Breast epithelium (tissue), 4 donors: ENCODE measurements around the gene SPTSSB. TPM values are rescaled to one million over a fixed set of nuclear protein-coding genes. Genes with fewer than 3 reads are reported as not detected.

ENCODE experiments used
- DNase-seq, 2 donors: peaks; one replicate each; pipeline ENCODE4 v3.0.0-alpha.2; 2019; ENCODE audit warnings: low spot score in 2 of 2
- H3K27ac ChIP-seq, 2 donors: fragments of 200-600 bp; sonication (generic) in 1 of 2; one replicate each; pipeline ENCODE4 v1.5.1; 2016 to 2019; ENCODE audit warnings: mild to moderate bottlenecking in 1 of 2
- H3K27me3 ChIP-seq, 2 donors: fragments of 200-600 bp; sonication (generic) in 1 of 2; one replicate each; pipeline versions ENCODE4 v1.5.1 to v1.6.0; 2017 to 2019; ENCODE audit warnings: control low read depth in 1 of 2, mild to moderate bottlenecking in 1 of 2
- H3K36me3 ChIP-seq: fragments of 200-600 bp; one replicate; pipeline ENCODE4 v1.5.1; 2019
- H3K4me1 ChIP-seq, 2 donors: fragments of 200-600 bp; sonication (generic); one replicate each; pipeline ENCODE4 v1.5.1; 2016 to 2019; ENCODE audit warnings: control low read depth in 1 of 2
- H3K4me3 ChIP-seq, 3 donors: fragments of 200-600 bp; sonication (generic); 1 replicate in 2 of 3; 2 replicates in 1 of 3; pipeline ENCODE4 v1.5.1; 2016 to 2019; ENCODE audit warnings: mild to moderate bottlenecking in 3 of 3, moderate library complexity in 2 of 3
- H3K9me3 ChIP-seq, 2 donors: fragments of 200-600 bp; sonication (generic) in 1 of 2; one replicate each; pipeline ENCODE4 v1.5.1; 2016 to 2019; ENCODE audit warnings: control low read depth in 1 of 2
- POLR2A ChIP-seq: fragments of 450-650 bp; IDR thresholded peaks from one replicate; pipeline ENCODE4 v1.6.1; 2016; ENCODE audit warnings: antibody characterized with exemption, mild to moderate bottlenecking, moderate library complexity
- POLR2AphosphoS5 ChIP-seq, 3 donors: sonication (generic); formaldehyde crosslinking; IDR thresholded peaks; one replicate each; pipeline ENCODE4 v1.6.1; 2017; ENCODE audit warnings: antibody characterized with exemption in 3 of 3
- intact Hi-C: fragments of 100-400 bp; cut with DNase I; formaldehyde crosslinking; loops from one replicate; pipeline ENCODE4 v1.15.1; 2023; ENCODE audit warnings: low total_unique reads
- total RNA-seq, 3 donors: library from RNA; depleted of rRNA; stranded (reverse); fragments of >200 nt; gene quantifications; one replicate each; pipeline ENCODE4 v1.1.0, GENCODE V29; 2016
- TF ChIP-seq, protein P1 (sequence below), 3 donors: fragments of 450-650 bp; IDR thresholded peaks; one replicate each; pipeline ENCODE4 v1.5.1; 2016 to 2017; ENCODE audit warnings: antibody characterized with exemption in 3 of 3, mild to moderate bottlenecking in 3 of 3, moderate library complexity in 3 of 3

SPTSSB gene
- total RNA-seq, 3 donors from 2014 or later, result 0.16 to 2.0 (median 1.5) TPM

DNA sequence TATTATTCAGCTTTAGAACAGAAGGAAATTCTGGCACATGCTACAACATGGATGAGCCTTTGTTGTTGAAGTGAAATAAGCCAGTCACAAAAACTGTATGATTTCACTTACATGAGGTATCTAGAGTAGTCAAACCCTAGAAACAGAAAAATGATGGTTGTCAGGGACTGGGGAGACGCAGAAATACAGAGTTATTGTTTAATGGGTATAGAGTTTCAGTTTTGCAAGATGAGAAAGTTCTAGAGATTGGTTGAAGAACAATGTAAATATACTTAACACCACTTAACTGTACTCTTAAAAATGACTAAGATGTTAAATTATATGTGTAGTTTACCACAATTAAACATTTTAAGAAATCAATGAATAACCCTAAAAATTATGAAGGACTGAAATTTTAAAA lies 15.8 kb downstream of the SPTSSB start:
- Histone ChIP-seq H3K4me3 (no peak overlapping the region), H3K36me3 (no peaks in the 10 kb centered on the region), H3K4me1 (no peaks in the 10 kb centered on the region), H3K27ac (no peak overlapping the region), H3K27me3 (no peaks in the 10 kb centered on the region), H3K9me3 (no peaks in the 10 kb centered on the region)
- TF ChIP-seq POLR2AphosphoS5 (IDR thresholded peaks at IDR 0.05) (no peak), POLR2A (no peak)
- TF ChIP-seq, protein P1, sequence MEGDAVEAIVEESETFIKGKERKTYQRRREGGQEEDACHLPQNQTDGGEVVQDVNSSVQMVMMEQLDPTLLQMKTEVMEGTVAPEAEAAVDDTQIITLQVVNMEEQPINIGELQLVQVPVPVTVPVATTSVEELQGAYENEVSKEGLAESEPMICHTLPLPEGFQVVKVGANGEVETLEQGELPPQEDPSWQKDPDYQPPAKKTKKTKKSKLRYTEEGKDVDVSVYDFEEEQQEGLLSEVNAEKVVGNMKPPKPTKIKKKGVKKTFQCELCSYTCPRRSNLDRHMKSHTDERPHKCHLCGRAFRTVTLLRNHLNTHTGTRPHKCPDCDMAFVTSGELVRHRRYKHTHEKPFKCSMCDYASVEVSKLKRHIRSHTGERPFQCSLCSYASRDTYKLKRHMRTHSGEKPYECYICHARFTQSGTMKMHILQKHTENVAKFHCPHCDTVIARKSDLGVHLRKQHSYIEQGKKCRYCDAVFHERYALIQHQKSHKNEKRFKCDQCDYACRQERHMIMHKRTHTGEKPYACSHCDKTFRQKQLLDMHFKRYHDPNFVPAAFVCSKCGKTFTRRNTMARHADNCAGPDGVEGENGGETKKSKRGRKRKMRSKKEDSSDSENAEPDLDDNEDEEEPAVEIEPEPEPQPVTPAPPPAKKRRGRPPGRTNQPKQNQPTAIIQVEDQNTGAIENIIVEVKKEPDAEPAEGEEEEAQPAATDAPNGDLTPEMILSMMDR (IDR thresholded peaks at IDR 0.05), result no peak
- intact Hi-C loops, result no loop called here
- no peak for DNase-seq

DNA sequence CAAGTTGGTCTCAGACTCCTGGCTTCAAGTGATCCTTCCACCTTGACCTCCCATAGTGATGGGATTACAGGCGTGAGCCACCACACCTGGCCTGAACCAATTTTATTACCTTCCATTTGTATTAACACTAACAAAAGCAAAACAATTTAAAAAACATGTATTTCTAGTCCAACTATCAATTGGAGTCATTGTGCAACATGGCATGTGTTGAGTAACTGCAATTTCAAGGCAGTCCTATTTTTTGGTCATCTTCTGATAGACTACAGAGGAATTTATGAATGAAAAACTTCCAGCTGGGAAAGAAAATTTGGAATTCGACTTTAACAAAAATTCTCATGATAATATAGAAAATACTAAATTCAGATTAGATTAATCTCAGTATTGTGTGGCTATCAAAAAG lies 16.8 kb downstream of the SPTSSB start:
- no peak overlapping the region for H3K27ac ChIP-seq
- TF ChIP-seq POLR2A (no peak), POLR2AphosphoS5 (IDR thresholded peaks at IDR 0.05) (no peak)
- TF ChIP-seq, protein P1 (IDR thresholded peaks at IDR 0.05), result no peak
- H3K9me3 ChIP-seq, result no peaks in the 10 kb centered on the region
- no peak for DNase-seq
- H3K27me3 ChIP-seq, result no peaks in the 10 kb centered on the region
- H3K4me3 ChIP-seq, result no peak overlapping the region
- no peaks in the 10 kb centered on the region for H3K36me3 ChIP-seq
- no peaks in the 10 kb centered on the region for H3K4me1 ChIP-seq
- intact Hi-C loops, result no loop called here

DNA sequence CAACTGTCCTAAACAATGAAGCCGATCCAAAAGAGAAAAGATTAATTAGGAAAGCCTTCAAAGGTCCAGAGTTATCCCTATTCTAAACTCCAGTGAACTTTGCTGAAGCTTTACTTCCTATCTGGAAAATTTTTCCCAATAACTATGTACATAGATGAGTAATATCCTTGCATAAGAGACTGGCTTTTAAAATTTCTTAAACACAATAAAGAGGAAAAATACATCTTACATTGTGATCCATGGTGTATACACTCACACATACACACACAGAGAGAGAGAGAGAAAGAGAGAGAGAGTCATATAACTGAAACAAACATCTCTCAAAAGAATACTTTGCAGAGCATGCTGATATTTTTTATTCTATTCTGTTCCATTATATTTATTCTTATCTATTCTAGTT lies 20.0 kb downstream of the SPTSSB start:
- no peak for DNase-seq
- intact Hi-C loops, result no loop called here
- TF ChIP-seq POLR2A (no peak), POLR2AphosphoS5 (IDR thresholded peaks at IDR 0.05) (no peak)
- TF ChIP-seq, protein P1 (IDR thresholded peaks at IDR 0.05), result no peak
- Histone ChIP-seq H3K4me3 (no peak overlapping the region), H3K36me3 (no peaks in the 10 kb centered on the region), H3K9me3 (no peaks in the 10 kb centered on the region), H3K4me1 (no peaks in the 10 kb centered on the region), H3K27me3 (no peaks in the 10 kb centered on the region), H3K27ac (no peak overlapping the region)

DNA sequence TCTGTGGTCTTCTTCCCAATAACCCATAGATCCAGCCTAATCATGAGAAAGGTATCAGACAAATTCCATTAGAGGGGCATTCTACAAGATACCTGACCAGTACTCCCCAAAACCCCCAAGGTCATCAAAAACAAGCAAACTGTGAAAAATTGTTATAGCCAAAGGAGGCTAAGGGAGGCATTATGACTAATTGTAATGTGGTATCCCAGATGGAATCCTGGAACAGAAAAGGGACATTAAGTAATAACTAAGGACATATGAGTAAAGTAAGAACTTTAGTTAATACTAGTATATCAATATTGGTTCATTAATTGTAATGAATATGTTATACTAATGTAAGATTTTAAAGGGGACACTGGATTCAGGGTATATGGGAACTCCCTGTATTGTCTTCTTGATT lies 20.4 kb downstream of the SPTSSB start:
- Histone ChIP-seq H3K9me3 (no peaks in the 10 kb centered on the region), H3K4me1 (no peaks in the 10 kb centered on the region), H3K36me3 (no peaks in the 10 kb centered on the region), H3K27me3 (no peaks in the 10 kb centered on the region), H3K4me3 (no peak overlapping the region), H3K27ac (no peak overlapping the region)
- no peak for DNase-seq
- intact Hi-C loops, result no loop called here
- TF ChIP-seq POLR2AphosphoS5 (IDR thresholded peaks at IDR 0.05) (no peak), POLR2A (no peak)
- TF ChIP-seq, protein P1 (IDR thresholded peaks at IDR 0.05), result no peak

DNA sequence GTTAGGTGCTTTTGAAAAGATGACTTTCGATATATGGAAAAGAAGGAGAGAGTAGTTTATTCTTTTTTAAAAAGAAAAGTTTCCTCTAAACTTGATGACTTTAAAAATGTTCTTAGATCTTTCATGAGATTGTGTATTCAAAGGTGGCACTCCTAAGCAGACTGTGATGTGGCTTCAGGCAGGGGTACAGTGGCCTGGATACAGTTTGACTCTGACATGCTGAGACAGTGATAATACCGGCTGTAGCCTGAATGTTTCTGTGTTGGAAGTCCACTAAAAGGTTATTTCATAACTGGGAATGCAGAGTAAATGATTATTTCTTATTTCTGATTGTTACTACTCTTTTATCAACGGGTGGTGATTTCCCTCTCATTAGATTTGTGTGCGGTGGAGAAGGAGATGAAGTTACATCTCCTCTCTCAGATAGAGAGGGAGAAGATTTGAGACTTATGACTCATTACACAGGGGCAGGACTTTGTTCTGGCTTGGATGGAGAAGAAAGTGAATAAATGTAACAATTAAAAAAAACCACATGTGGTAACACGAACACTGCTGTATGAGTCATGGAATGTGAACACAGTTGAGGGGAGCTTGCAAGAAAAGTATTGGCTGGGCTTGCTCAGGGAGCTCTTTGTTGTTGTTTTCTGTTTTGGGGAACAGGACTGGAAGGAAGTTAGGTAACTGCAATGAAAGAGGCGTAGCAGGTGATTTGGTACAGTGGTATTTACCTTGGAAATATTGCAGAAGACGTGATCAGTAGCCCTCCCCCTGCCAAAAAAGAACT lies 21.6 kb downstream of the SPTSSB start:
- DNase-seq, result peak in 1 of 2 donors; percentile 46
- TF ChIP-seq POLR2AphosphoS5 (IDR thresholded peaks at IDR 0.05) (peak in 1 of 3 donors; percentile 25), POLR2A (no peak)
- TF ChIP-seq, protein P1 (IDR thresholded peaks at IDR 0.05), result no peak
- H3K4me3 ChIP-seq, result no peak overlapping the region
- H3K4me1 ChIP-seq, result no peaks in the 10 kb centered on the region
- intact Hi-C loops, result no loop called here
- H3K36me3 ChIP-seq, result no peaks in the 10 kb centered on the region
- H3K27me3 ChIP-seq, result no peaks in the 10 kb centered on the region
- peak overlapping the region; percentile 4 to 46 for H3K27ac ChIP-seq
- H3K9me3 ChIP-seq, result no peaks in the 10 kb centered on the region
